ENCODE data around the gene DENND2C. TPM values are rescaled to one million over a fixed set of nuclear protein-coding genes. Genes with fewer than 3 reads are reported as not detected.

The DENND2C gene
- total RNA-seq, 1 donor from 2014 or later = 0.84 TPM

GRCh38 chr1:114547076-114547475, 122.8 kb downstream of the DENND2C start:
- no peak for DNase-seq (ENCODE audit: low read depth)
- no peak overlapping the region for H3K4me3 ChIP-seq (ENCODE audit: low read depth, low read length)
- no peaks in the 10 kb centered on the region for H3K27me3 ChIP-seq (ENCODE audit: control insufficient read depth, insufficient read depth, low read length)
- no peak for TF ChIP-seq CTCF (IDR thresholded peaks at IDR 0.05; ENCODE audit: insufficient read depth, low read length, poor library complexity, severe bottlenecking)
- no peaks in the 10 kb centered on the region for H3K36me3 ChIP-seq (ENCODE audit: control insufficient read depth, insufficient read depth, low read length)

- Histone ChIP-seq H3K4me3 (ENCODE audit: low read depth, low read length) (no peak overlapping the region), H3K36me3 (ENCODE audit: control insufficient read depth, insufficient read depth, low read length) (no peaks in the 10 kb centered on the region), H3K27me3 (ENCODE audit: control insufficient read depth, insufficient read depth, low read length) (no peaks in the 10 kb centered on the region)
- DNase-seq (ENCODE audit: low read depth) = no peak
- TF ChIP-seq CTCF (IDR thresholded peaks at IDR 0.05; ENCODE audit: insufficient read depth, low read length, poor library complexity, severe bottlenecking) = no peak
These were observed 124.1 kb downstream of the DENND2C start for GRCh38 chr1:114545796-114546195.

- Histone ChIP-seq H3K36me3 (ENCODE audit: control insufficient read depth, insufficient read depth, low read length) (no peaks in the 10 kb centered on the region), H3K27me3 (ENCODE audit: control insufficient read depth, insufficient read depth, low read length) (no peaks in the 10 kb centered on the region), H3K4me3 (ENCODE audit: low read depth, low read length) (no peak overlapping the region)
- TF ChIP-seq CTCF (IDR thresholded peaks at IDR 0.05; ENCODE audit: insufficient read depth, low read length, poor library complexity, severe bottlenecking) = no peak
- no peak for DNase-seq (ENCODE audit: low read depth)
These were observed 124.5 kb downstream of the DENND2C start for GRCh38 chr1:114545315-114545714.

- no peak for DNase-seq (ENCODE audit: low read depth)
- H3K27me3 ChIP-seq (ENCODE audit: control insufficient read depth, insufficient read depth, low read length) = no peaks in the 10 kb centered on the region
- H3K36me3 ChIP-seq (ENCODE audit: control insufficient read depth, insufficient read depth, low read length) = no peaks in the 10 kb centered on the region
- H3K4me3 ChIP-seq (ENCODE audit: low read depth, low read length) = no peak overlapping the region
- TF ChIP-seq CTCF (IDR thresholded peaks at IDR 0.05; ENCODE audit: insufficient read depth, low read length, poor library complexity, severe bottlenecking) = no peak
These were observed 129.0 kb downstream of the DENND2C start for GRCh38 chr1:114540821-114541220.

- no peaks in the 10 kb centered on the region for H3K36me3 ChIP-seq (ENCODE audit: control insufficient read depth, insufficient read depth, low read length)
- no peak for TF ChIP-seq CTCF (IDR thresholded peaks at IDR 0.05; ENCODE audit: insufficient read depth, low read length, poor library complexity, severe bottlenecking)
- no peak overlapping the region for H3K4me3 ChIP-seq (ENCODE audit: low read depth, low read length)
- no peaks in the 10 kb centered on the region for H3K27me3 ChIP-seq (ENCODE audit: control insufficient read depth, insufficient read depth, low read length)
- DNase-seq (ENCODE audit: low read depth) = no peak
These were observed 129.6 kb downstream of the DENND2C start for GRCh38 chr1:114540272-114540671.

- Histone ChIP-seq H3K36me3 (ENCODE audit: control insufficient read depth, insufficient read depth, low read length) (no peaks in the 10 kb centered on the region), H3K4me3 (ENCODE audit: low read depth, low read length) (no peak overlapping the region), H3K27me3 (ENCODE audit: control insufficient read depth, insufficient read depth, low read length) (no peaks in the 10 kb centered on the region)
- no peak for DNase-seq (ENCODE audit: low read depth)
- TF ChIP-seq CTCF (IDR thresholded peaks at IDR 0.05; ENCODE audit: insufficient read depth, low read length, poor library complexity, severe bottlenecking) = no peak
These were observed 133.8 kb downstream of the DENND2C start for GRCh38 chr1:114536043-114536442.

Data from kidney epithelial cell (primary cell).